WI38 (cell line): ENCODE data around the gene MAPK8IP1.

Experiments used
- H3K4me3 ChIP-seq: 2 replicates; pipeline ENCODE4 v1.5.1; 2011; ENCODE audit warnings: low read depth, mild to moderate bottlenecking, control low read depth, low read length
- TF ChIP-seq, protein P1 (sequence below): IDR thresholded peaks from 2 replicates; pipeline ENCODE4 v1.5.1; 2012; ENCODE audit warnings: low read depth, mild to moderate bottlenecking, control low read depth, low read length

The MAPK8IP1 gene

DNA sequence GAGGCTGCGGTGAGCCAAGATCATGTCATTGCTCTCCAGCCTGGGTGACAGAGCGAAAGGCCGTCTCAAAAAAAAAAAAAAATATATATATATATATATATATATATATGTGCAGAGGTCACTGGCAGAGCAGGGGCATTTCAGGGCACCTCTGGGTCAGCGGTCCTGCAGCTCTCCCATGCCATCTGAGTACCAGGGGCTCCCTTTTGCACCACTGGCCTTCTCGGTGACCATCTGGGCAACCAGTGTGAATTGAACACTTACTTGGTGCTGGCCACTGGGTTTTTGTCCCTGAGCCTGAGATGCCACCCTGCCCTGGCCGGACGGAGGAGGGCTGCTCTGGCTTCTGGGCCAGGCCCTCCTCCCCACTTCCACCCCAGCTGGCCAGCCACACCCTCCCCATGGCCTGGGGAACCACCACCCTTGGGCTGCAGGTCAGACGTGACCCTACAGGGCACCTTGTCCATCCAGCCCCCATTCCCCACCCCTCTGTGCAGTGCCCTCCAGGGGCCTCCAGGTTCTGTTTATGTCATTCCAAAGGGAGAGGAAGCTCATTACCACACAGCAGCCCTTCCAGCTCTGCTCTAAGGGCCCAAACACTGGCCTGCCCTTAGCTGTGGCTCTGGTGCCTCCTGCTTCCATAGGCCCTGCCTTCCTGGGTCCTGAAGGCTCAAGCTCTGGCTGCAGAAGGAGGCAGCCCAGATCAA lies 10.3 kb downstream of the MAPK8IP1 start:
- H3K4me3 ChIP-seq, result no peak overlapping the region
- TF ChIP-seq, protein P1, sequence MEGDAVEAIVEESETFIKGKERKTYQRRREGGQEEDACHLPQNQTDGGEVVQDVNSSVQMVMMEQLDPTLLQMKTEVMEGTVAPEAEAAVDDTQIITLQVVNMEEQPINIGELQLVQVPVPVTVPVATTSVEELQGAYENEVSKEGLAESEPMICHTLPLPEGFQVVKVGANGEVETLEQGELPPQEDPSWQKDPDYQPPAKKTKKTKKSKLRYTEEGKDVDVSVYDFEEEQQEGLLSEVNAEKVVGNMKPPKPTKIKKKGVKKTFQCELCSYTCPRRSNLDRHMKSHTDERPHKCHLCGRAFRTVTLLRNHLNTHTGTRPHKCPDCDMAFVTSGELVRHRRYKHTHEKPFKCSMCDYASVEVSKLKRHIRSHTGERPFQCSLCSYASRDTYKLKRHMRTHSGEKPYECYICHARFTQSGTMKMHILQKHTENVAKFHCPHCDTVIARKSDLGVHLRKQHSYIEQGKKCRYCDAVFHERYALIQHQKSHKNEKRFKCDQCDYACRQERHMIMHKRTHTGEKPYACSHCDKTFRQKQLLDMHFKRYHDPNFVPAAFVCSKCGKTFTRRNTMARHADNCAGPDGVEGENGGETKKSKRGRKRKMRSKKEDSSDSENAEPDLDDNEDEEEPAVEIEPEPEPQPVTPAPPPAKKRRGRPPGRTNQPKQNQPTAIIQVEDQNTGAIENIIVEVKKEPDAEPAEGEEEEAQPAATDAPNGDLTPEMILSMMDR, result no peak

DNA sequence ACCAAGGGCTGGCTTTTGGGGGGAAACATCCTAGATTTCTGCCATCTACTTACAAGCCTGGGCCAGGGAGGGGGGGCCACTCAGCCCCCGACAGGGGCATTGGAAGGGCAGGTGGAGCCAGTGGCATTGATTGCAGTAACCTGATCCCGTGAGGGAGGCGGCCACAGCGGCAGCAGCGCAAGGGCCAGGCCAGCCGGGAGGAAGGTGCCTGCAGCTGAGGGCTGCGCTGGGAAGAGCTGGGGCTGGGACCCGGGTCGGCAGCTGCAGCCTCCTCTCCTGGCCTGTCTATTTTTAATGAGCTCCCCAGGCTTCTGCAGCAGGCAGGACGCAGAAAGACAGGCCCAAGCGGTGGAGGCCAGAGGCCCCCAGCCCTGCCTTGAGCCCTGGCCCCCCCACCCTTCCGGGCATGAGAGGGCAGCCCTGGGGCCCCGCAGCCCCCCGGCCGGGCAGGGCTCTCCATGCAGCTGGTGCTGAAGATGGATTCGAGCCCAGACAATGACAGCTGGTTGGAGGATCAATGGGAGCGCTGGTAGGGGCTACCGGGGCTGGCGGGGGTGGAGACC lies 11.1 kb downstream of the MAPK8IP1 start:
- TF ChIP-seq, protein P1, result no peak
- H3K4me3 ChIP-seq, result no peak overlapping the region

DNA sequence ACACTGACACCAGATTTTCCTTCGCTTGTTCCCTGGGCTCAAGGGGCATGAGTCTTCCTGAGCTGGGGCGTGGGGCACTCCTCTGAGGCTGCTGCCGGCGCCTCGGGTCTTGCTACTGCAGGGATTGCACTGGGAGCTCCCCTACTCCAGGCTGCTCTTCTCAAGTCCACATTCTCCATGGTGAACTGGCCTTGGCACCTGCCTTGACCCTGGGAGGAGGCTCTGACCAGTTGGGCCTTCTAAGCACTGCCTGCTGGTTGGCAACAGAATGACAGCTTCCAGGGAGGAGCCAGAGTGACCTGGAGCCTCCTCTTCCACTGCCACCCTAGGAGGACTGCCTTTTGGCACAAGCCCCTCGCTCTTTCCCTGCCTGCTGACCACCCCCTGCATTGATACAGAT lies 12.1 kb downstream of the MAPK8IP1 start:
- TF ChIP-seq, protein P1, result no peak
- H3K4me3 ChIP-seq, result no peak overlapping the region

DNA sequence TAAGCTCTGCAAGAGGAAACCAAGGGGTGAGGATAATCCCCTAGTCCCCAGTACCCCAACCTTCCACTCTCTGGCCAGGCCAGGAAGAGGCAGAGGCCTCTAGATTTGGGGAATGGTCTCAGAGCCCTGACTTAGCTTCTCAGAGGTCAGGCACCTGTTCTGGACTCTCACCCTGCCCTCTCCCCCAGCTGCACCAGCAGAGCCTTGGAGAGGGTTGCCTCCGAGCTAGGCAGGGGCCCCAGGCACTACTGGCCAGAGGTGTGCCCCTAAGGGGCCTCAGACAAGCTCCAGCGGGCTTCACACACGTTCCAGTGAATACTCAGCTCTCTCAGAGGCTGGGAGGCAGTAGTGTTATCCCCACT lies 13.6 kb downstream of the MAPK8IP1 start:
- peak overlapping the region; percentile 69 for H3K4me3 ChIP-seq
- TF ChIP-seq, protein P1, result no peak

DNA sequence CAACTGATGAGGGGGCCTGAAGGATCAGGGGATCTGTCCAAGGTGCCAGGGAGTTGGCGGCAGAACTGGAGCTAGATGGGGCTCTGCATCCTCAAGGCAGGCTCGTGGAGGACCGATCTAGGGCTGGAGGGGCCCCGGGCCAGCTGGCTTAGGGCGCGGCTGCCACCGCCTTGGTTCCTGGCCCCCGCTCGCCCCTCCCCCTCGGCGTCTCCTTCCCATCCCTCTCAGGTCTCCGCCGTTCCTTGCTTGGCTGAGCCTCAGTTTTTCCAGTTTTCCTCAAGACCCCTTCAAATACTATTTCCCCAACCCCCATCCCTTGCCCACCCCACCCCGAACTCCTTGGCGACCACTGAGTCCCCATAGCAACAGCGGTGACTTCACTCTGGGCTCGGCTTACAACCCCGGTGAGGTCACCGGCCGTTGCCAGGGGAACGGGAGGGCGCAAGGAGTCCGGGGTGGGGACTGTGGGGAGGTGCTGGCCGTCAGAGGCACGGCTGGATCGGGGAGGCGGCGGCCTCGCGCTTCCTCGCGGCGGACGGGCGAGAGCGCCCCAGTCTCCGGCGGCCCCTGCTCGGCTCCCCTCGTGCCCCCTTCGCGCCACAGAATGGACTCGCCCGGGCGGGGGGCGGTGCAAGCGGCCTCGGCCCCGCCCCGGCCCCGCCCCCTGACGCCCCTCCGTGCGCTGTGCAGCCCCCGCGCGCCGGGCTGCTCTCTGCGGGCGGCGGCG lies 14.2 kb downstream of the MAPK8IP1 start:
- peak overlapping the region; percentile 69 for H3K4me3 ChIP-seq
- TF ChIP-seq, protein P1, result no peak

DNA sequence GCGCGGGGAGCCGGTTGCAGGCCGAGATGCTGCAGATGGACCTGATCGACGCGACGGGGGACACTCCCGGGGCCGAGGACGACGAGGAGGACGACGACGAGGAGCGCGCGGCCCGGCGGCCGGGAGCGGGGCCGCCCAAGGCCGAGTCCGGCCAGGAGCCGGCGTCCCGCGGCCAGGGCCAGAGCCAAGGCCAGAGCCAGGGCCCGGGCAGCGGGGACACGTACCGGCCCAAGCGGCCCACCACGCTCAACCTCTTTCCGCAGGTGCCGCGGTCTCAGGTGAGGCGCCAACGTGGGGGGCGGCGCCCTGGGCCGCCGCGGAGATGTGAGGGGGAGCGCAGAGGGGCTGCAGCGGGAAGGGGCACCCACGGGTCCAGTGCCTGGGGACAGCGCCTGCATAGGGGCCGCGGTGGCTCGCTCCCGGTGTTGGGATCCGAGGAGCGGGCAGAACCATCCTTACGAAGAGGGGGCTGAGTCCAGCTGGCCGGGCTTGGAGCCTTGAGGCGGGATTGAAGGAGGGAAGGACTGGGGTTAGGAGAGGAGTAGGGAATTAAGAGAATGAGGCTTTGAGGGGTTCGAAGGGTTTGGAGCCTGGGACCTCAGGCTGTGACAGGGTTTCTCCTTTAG lies 14.8 kb downstream of the MAPK8IP1 start:
- peak overlapping the region; percentile 69 for H3K4me3 ChIP-seq

DNA sequence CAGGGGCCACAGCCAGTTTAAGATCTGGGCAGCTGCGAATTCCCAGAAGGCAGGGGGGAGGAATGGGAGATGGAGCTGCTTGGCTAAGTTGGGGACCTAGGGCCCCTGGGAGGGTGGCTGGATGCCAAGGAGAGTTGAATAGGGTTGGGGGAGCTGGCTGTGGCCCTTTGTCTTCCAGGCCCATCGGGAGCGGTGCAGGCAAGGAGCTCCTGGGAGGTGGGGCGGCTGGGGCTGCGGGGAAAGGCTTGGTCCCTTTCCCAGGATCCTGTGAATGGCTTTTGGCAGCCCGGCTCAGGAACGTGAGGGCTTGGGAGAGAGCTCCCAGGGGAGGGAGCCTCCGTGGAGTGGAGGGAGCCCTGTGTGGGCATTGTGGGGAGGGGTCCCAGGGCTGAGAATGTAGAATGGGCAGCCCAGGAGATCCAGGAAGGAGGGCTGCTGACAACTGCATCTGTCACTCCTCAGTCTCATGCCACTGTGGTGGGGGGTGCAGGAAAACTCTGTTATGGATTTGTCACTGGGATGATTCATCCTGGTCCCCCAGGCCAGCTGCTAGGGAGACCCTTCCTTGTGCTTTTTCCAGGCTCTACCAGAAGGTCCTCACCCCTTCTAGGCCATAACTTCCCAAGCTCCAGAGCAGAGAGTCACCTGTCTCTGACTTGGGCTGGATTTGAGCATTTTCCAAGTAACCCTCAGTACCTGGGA lies 15.6 kb downstream of the MAPK8IP1 start:
- H3K4me3 ChIP-seq, result peak overlapping the region; percentile 69
- TF ChIP-seq, protein P1, result no peak
